PC-3 (cell line): ENCODE results near the gene RNLS. TPM values are rescaled to one million over a fixed set of nuclear protein-coding genes. Genes with fewer than 3 reads are reported as not detected.

ENCODE experiments used
- ATAC-seq: fragments of 200-7000 bp; cut with Tn5 transposase; 2 replicates; pipeline ENCODE4 v1.9.1; 2020; ENCODE audit warnings: mild to moderate bottlenecking, moderate library complexity
- BruUV-seq: library from RNA; stranded (reverse); fragments of 400-500 nt; replicated peaks from 2 replicates; lab custom pipeline; 2021; lab: Mats Ljungman, UMichigan
- CTCF ChIA-PET: fragments of 300-600 bp; sonication (Branson Sonifier 250); formaldehyde crosslinking; loops from one replicate; lab custom pipeline; 2022; ENCODE audit warnings: antibody characterized with exemption; lab: Charles Lee
- POLR2A ChIA-PET: fragments of 300-600 bp; sonication (Branson Sonifier 250); formaldehyde crosslinking; loops from one replicate; lab custom pipeline; 2022; ENCODE audit warnings: antibody characterized with exemption; ENCODE audit not compliant: unreplicated experiment; lab: Charles Lee
- DNase-seq: peaks from one replicate; pipeline ENCODE4 v3.0.0-alpha.2; 2015
- H2AFZ ChIP-seq: fragments of 300-600 bp; sonication (generic); 2 replicates; pipeline ENCODE4 v1.6.0; 2016; ENCODE audit warnings: antibody characterized with exemption, low read length
- H3F3A ChIP-seq: fragments of 300-600 bp; sonication (generic); one replicate; pipeline ENCODE4 v1.6.0; 2017; ENCODE audit warnings: antibody characterized with exemption, low read length, control low read depth, mild to moderate bottlenecking; ENCODE audit not compliant: unreplicated experiment
- H3K27ac ChIP-seq: fragments of 300-600 bp; sonication (generic); 2 replicates; pipeline ENCODE4 v1.5.1; 2016; ENCODE audit warnings: mild to moderate bottlenecking, low read length
- H3K27me3 ChIP-seq: fragments of 300-600 bp; sonication (generic); 2 replicates; pipeline ENCODE4 v1.6.1; 2016; ENCODE audit warnings: low read length, mixed read lengths
- H3K36me3 ChIP-seq: fragments of 300-600 bp; sonication (generic); 2 replicates; pipeline ENCODE4 v1.6.1; 2016; ENCODE audit warnings: low read depth, mixed run types, low read length, mixed read lengths
- H3K4me1 ChIP-seq: fragments of 300-600 bp; sonication (generic); 2 replicates; pipeline ENCODE4 v1.5.1; 2016; ENCODE audit warnings: low read length; ENCODE audit not compliant: insufficient read depth
- H3K4me2 ChIP-seq: fragments of 300-600 bp; sonication (generic); 2 replicates; pipeline ENCODE4 v1.6.0; 2016; ENCODE audit warnings: low read length
- H3K4me3 ChIP-seq: fragments of 300-600 bp; sonication (generic); 2 replicates; pipeline ENCODE4 v1.5.1; 2016; ENCODE audit warnings: mild to moderate bottlenecking, low read length, mixed read lengths
- H3K79me2 ChIP-seq: fragments of 300-600 bp; sonication (generic); 2 replicates; pipeline ENCODE4 v1.6.1; 2017; ENCODE audit warnings: low read length, mixed read lengths
- H3K9ac ChIP-seq: fragments of 300-600 bp; sonication (generic); 2 replicates; pipeline ENCODE4 v1.6.0; 2016; ENCODE audit warnings: mild to moderate bottlenecking, low read length
- H3K9me2 ChIP-seq: fragments of 300-600 bp; sonication (generic); replicated peaks from 2 replicates; pipeline ENCODE4 v1.6.1; 2016; ENCODE audit warnings: mixed run types, low read length, mixed read lengths
- H3K9me3 ChIP-seq: fragments of 300-600 bp; sonication (generic); 2 replicates; pipeline ENCODE4 v1.6.1; 2016; ENCODE audit warnings: low read length, mixed read lengths
- H4K20me1 ChIP-seq: fragments of 300-600 bp; sonication (generic); 2 replicates; pipeline ENCODE4 v1.6.1; 2016; ENCODE audit warnings: low read length, mixed read lengths
- EZH2 ChIP-seq: fragments of 300-600 bp; sonication (generic); IDR thresholded peaks from one replicate; pipeline ENCODE4 v1.6.1; 2017; ENCODE audit warnings: antibody characterized with exemption, mild to moderate bottlenecking, low read length; ENCODE audit not compliant: unreplicated experiment
- EZH2phosphoT487 ChIP-seq: fragments of 300-600 bp; sonication (generic); IDR thresholded peaks from 2 replicates; pipeline ENCODE4 v1.6.1; 2018; ENCODE audit warnings: mild to moderate bottlenecking, antibody characterized with exemption, low read length, borderline replicate concordance
- intact Hi-C: fragments of 100-400 bp; cut with micrococcal nuclease; formaldehyde crosslinking; loops from 2 replicates; pipeline ENCODE4 v1.9.0; 2023
- total RNA-seq: library from RNA; depleted of rRNA; stranded (reverse); fragments of >200 nt; gene quantifications from 2 replicates; pipeline ENCODE4 v1.2.3, GENCODE V29; 2014
- TF ChIP-seq, protein P1 (sequence below): fragments of 300-600 bp; sonication (generic); conservative IDR thresholded peaks from 2 replicates; pipeline ENCODE4 v1.5.1; 2017; ENCODE audit warnings: antibody characterized with exemption, low read depth, mild to moderate bottlenecking, low read length

Gene RNLS
- total RNA-seq, 1 experiment from 2014 or later, result not detected

DNA sequence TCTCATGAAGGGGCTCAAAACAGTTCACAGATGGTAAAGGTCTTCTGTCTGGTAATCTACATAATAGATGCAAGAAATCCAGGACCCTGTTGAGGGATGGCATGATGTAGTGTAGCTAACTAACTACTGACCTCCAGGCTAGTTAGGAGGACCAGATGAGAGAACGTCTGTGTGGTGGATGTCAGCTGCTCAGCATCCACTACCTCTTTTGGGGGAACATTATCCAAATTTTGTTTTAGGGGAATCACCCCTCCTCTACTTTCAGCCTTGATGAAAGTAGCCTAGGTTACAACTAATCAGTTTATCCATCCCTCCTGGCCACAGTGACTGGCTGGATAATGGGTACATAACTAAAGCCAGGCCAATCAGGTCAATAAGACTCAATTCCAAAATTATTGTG lies 246.0 kb downstream of the RNLS start:
- no peak overlapping the region for H3K9ac ChIP-seq
- intact Hi-C loops, result no loop called here
- no peaks in the 10 kb centered on the region for H3K79me2 ChIP-seq
- ATAC-seq (no peak), DNase-seq (no peak)
- CTCF ChIA-PET, result no interaction called here
- POLR2A ChIA-PET, result no interaction called here
- H3K36me3 ChIP-seq, result no peaks in the 10 kb centered on the region
- no peak overlapping the region for H3K27ac ChIP-seq
- no peaks in the 10 kb centered on the region for H3K9me2 ChIP-seq
- no peak overlapping the region for H3K4me2 ChIP-seq
- H3K4me3 ChIP-seq, result no peak overlapping the region
- no TSS peak for BruUV-seq
- no peaks in the 10 kb centered on the region for H3K9me3 ChIP-seq
- H3K4me1 ChIP-seq, result no peaks in the 10 kb centered on the region
- H3F3A ChIP-seq, result no peaks in the 10 kb centered on the region
- TF ChIP-seq EZH2, result no peak
- no peak for TF ChIP-seq EZH2phosphoT487
- TF ChIP-seq, protein P1, sequence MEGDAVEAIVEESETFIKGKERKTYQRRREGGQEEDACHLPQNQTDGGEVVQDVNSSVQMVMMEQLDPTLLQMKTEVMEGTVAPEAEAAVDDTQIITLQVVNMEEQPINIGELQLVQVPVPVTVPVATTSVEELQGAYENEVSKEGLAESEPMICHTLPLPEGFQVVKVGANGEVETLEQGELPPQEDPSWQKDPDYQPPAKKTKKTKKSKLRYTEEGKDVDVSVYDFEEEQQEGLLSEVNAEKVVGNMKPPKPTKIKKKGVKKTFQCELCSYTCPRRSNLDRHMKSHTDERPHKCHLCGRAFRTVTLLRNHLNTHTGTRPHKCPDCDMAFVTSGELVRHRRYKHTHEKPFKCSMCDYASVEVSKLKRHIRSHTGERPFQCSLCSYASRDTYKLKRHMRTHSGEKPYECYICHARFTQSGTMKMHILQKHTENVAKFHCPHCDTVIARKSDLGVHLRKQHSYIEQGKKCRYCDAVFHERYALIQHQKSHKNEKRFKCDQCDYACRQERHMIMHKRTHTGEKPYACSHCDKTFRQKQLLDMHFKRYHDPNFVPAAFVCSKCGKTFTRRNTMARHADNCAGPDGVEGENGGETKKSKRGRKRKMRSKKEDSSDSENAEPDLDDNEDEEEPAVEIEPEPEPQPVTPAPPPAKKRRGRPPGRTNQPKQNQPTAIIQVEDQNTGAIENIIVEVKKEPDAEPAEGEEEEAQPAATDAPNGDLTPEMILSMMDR, result no peak
- no peak overlapping the region for H2AFZ ChIP-seq
- H3K27me3 ChIP-seq, result no peaks in the 10 kb centered on the region
- H4K20me1 ChIP-seq, result no peaks in the 10 kb centered on the region

DNA sequence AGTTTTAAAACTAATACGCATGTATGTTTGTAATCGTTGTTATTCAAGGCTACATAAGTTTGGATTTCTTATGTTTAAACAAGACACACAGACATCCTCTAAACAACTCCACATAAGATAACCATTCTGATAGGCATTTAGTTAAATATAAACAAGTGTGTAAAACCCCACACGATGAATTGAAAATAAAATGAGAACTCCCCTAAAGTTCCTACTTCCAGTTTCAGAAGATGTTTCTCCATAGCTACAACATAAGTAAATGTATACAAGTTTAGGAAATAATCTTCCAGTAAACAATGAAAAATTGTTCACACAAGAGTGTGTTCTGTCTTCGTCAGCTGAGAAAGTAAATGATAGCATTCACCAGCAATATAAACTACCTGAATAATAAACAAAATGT lies 246.8 kb downstream of the RNLS start:
- H3K9me2 ChIP-seq, result no peaks in the 10 kb centered on the region
- no peak for TF ChIP-seq EZH2
- TF ChIP-seq EZH2phosphoT487, result no peak
- TF ChIP-seq, protein P1, result no peak
- H4K20me1 ChIP-seq, result no peaks in the 10 kb centered on the region
- H3K36me3 ChIP-seq, result no peaks in the 10 kb centered on the region
- H3K9ac ChIP-seq, result no peak overlapping the region
- no peak overlapping the region for H2AFZ ChIP-seq
- DNase-seq, result no peak
- H3K27me3 ChIP-seq, result no peaks in the 10 kb centered on the region
- ChIA-PET POLR2A (no interaction called here), CTCF (no interaction called here)
- no peaks in the 10 kb centered on the region for H3K79me2 ChIP-seq
- intact Hi-C loops, result no loop called here
- H3K4me3 ChIP-seq, result no peak overlapping the region
- ATAC-seq, result no peak
- no peak overlapping the region for H3K4me2 ChIP-seq
- H3K4me1 ChIP-seq, result no peaks in the 10 kb centered on the region
- no peak overlapping the region for H3K27ac ChIP-seq
- no peaks in the 10 kb centered on the region for H3F3A ChIP-seq
- H3K9me3 ChIP-seq, result no peaks in the 10 kb centered on the region
- no TSS peak for BruUV-seq

DNA sequence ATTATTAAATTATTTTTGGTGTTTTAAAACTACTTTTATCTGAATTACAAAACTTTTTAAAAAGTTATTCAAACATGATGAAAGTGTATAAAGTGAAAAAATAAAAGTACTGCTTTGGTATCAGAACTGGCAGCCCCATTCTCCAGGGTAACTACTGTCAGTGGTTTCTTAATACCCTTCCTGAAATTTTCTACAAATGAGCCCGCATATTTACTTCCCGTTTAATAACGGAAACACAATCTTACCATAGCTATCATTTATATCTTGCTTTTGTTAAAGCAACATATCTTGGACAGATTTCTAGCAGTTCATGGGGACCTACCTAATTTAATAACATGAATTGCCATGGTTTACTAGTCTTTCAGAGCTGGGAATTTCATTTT lies 249.9 kb downstream of the RNLS start:
- TF ChIP-seq, protein P1, result no peak
- TF ChIP-seq EZH2, result no peak
- no peak overlapping the region for H3K9ac ChIP-seq
- DNase-seq, result no peak
- no peaks in the 10 kb centered on the region for H3K9me2 ChIP-seq
- H3K36me3 ChIP-seq, result no peaks in the 10 kb centered on the region
- H3F3A ChIP-seq, result no peaks in the 10 kb centered on the region
- H4K20me1 ChIP-seq, result no peaks in the 10 kb centered on the region
- BruUV-seq, result no TSS peak
- no peaks in the 10 kb centered on the region for H3K4me1 ChIP-seq
- intact Hi-C loops, result no loop called here
- no peak overlapping the region for H3K27ac ChIP-seq
- CTCF ChIA-PET, result no interaction called here
- no peak overlapping the region for H2AFZ ChIP-seq
- H3K27me3 ChIP-seq, result no peaks in the 10 kb centered on the region
- no peaks in the 10 kb centered on the region for H3K79me2 ChIP-seq
- ATAC-seq, result no peak
- POLR2A ChIA-PET, result no interaction called here
- no peak overlapping the region for H3K4me2 ChIP-seq
- H3K4me3 ChIP-seq, result no peak overlapping the region
- no peaks in the 10 kb centered on the region for H3K9me3 ChIP-seq
